NCI-H2107 treated with DMSO at 0.1 percent for 48 hours (cell line): ENCODE measurements around the gene SLC23A2.
"Not testable (repeated sequence)": the region's sequence is repeated elsewhere in the genome, so short reads cannot be mapped to it uniquely, and the experiment has no call there.

Experiments
- DNase-seq: peaks from one replicate; lab custom pipeline; 2025; ENCODE audit not compliant: unreplicated experiment; lab: John Stamatoyannopoulos, UW

The SLC23A2 gene

DNA sequence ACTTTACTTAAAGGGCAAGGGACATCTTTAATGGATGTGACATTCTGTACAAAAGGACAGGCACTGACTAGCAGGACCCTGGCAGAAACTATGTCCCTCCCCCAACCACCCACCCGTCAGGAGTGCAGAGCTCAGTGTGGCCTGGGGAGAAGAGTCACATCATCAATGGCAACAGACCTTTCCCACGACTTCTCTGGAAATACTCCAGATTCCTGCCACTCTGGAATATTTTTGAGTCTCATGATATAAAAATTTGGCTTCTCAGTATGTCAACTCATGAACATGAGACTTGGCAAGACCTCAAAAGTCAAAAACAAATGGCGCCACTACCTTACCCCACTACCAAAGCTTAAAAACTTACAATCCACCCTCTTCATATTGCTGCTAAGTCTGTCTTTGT lies 118.3 kb downstream of the SLC23A2 start:
- no peak for DNase-seq

DNA sequence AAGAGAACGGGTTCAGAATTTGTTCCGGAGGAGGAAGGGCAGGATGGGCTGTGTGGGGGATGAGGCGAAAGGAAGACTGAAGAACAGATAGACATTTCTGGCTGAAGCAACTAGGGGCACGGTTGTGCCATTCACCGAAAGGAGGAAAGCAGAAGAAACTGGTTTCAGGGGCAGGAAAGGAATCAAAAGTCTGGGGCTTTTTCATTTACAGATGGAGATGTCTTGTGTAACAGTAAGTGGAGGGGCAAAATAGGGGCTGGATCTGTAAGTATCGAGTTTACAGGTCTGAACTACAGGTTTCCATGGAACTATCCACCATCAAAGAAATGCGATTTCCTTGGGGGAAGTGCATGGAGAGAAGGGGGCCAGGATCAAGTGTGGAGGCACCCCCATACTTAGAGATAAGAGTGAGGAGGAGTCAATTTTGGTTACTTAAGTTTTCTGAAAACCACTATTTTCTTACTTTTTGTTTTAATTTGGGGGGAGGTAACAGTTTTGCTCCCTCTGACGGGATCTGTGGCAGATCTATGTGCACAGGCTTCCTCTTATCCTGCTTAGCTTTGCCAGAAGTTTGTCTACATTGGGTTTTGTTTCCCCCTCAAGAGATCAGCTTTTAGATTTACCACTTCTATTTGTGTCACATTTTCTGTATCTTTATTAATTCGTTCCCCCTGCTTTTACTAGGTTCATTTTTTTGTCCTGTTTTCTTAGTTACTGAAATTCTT lies 120.1 kb downstream of the SLC23A2 start:
- no peak for DNase-seq

DNA sequence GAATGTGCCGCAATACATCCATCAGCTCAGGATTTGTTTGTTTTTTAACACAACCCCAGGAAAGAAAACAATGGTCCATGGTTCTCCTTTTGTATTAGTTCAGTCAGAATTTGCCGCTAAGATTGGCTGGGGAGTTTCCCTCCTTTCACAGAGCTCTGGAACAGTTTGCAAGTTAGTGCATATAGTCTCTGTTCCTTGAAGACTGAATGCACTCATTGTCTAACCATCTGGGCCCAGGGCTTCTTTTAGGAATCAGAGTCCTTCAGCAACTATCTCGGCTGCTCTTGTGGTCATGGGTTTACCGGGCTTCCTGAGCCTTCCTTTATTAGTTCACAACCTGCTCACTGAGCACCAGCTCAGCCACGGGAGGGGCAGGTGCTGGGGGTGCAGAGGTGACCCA lies 121.3 kb downstream of the SLC23A2 start:
- no peak for DNase-seq

DNA sequence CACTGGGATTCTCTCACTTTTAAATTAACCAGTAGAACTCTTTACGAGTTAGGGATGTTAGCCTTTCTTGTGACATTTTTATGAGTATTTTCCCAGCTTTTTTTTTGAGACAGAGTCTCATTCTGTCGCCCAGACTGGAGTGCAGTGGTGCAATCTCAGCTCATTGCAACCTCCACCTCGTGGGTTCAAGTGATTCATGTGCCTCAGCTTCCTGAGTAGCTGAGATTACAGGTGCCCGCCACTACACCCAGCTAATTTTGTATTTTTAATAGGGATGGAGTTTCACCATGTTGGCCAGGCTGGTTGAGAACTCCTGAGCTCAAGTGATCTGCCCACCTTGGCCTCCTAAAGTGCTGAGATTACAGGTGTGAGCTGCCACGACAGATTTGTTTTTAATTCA lies 123.2 kb downstream of the SLC23A2 start:
- not testable (repeated sequence) for DNase-seq

DNA sequence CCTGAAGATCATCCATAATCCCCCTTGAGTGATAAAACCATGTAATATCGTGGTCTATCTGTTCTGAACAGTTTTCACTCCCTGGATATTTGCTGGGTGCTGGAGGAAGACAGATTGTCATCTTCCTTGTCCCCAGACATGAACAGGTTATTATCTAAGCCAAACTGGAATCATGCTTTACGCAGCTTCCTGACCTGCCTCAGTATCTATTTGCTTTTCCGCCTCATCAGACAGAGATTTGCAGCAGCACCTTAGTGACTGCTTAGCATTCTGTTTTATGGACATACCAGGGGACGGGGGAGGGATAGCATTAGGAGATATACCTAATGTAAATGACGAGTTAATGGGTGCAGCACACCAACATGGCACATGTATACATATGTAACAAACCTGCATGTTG lies 124.6 kb downstream of the SLC23A2 start:
- no peak for DNase-seq

DNA sequence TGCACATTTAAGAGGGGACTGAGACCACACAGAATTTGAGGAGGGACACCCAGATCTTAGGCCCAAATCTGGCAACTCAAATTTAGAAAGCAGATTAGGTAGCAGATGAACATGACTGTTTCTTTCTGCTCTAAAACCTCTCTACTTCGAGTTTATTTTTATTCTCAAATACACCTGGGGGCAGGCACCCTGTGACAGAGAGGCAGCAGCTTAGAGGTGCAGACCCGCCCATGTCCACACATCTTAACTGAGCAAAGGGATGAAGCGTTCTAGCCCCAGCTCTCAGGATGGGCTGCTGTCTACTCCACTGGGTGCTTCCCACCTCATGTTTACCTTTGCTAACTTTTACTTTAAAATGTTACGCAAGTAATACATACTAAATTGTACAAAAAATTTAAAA lies 125.0 kb downstream of the SLC23A2 start:
- no peak for DNase-seq

DNA sequence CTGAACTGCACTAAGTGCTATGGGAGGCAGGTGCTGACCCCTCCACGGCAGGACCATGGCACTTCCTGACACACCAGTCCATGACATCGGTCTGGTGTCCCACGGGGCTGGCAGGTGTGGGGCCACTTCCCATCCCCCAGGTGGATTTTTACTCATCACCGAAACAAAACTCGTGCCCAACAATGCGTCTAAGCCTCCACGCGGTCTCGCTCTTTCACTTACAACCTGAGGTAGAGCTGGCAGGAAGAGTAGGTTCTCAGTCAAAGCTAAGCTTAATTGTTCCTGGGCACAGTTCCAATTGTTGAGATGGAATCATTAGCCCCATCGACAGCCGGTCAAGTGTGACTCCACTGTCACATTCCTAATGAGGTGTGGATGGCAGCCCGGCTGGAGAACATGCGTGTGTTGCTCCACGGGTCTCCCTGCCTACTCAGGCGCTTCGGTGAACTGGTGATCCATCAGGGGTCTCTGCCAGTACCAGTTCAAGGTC lies 125.7 kb downstream of the SLC23A2 start:
- DNase-seq: peak; percentile 83

DNA sequence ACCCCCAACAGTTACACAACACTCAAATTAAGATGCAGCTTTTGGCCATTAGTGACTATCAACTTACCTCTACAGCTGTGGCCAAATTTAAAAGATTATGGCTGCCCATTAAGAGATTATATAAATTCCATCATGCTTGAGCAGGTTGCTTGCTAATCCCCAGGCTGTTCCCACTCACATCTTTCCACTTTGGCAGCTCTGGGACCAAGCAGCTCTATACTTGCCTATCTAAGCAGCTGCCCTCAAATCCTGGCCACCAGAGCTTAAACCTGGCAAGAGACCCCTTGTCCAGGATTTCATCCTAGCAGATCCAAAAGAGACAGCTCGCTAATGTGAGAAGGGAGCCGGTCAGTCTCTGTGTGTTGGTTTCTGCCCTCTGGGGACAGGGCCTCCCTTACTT lies 127.9 kb downstream of the SLC23A2 start:
- DNase-seq: no peak

DNA sequence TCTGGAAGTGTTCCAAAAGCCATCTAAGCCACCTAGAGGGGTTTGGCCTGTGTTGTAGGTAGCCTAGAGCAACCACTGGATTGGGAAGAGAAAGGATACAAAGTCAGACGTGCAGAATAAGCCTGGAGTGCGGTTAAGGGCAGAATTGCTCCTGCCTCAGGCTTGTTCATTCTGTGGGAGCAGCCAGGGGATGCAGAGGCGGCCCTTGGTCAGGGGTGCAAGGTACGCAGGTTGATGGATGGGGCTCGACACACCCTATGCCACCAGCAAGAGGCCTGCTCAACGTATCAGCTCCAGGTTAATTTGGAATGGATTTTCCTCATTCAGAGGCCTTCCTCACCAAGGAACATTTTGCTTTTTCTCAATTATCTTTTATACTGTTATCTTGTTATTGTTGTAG lies 129.8 kb downstream of the SLC23A2 start:
- no peak for DNase-seq

DNA sequence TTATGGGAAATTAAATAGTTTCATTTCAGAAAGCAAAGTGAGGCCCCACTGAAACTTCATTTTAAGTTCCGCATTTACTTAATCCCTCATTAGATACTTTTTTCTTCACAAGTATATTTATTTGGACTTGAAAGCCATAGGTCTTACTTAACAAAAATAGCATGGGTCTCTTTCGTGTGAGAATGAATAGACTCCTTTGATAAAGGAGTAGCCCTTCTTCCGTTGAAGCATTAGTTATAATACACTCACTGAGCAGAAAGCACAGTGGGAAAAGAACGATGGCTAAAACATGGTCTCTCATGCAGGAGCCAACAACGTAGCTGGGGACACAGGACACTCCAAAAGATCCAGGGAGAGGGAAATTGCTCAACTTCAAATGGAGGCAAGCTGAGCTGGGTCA lies 130.4 kb downstream of the SLC23A2 start:
- no peak for DNase-seq

DNA sequence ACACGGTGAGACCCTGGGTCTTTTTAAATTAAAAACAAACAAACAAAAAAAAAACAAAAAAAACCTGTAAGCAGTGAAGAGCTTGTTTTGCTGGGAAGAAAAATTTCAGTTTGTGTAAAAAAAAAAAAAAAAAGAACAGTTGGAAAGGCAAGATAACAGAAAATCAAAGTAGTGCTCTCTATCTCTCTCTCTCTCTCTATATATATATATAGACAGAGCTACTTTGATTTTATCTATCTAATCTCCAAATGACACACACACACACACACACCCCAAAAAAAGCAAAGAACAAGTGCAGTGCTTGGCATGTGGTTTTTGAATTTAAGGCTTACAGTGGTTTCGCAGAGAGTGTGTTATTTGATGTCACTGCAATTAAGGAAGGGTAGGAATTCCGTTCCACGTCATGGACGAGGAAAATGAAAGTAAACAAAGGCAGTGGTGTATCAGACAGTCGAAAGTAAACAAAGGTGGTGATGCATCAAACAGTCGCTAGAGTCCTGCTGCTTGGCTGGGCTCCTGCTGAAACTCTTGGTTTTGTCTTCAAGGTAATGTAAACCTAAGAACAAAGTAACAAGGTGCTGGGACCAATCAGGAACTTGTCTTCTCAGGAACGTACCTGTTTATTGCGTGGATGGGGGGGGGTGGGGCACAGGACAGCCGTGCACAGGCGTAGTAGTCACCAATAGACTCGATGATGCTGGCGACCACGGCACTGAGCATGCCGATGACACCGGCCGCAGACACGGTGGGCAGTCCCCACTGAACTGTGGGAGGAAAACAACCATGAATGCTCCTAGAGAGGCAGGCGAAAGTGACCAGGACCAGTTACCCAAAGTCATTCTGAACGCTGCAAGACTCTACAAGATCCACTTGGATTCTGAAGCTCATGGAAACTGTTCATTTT lies 131.8 kb downstream of the SLC23A2 start:
- peak; percentile 24 for DNase-seq

DNA sequence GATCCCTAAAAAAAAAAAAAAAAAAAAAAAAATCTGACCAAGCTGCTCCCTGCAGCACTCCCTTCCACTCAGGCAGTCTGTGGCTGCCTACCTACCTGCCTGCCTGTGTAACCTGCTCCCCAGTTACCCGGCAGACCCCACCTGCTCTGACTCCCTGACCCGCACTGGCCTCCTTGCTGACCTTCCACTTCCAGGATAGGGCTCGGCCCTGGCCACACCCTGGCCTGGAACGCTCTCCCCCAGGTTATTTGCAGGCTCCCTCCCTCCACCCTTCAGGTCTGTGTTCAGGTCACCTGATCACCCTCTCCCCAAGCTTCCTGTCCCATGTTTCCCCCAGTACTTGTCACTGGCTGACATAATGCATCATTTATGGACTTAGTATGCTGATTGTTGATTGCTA lies 134.3 kb downstream of the SLC23A2 start:
- no peak for DNase-seq

DNA sequence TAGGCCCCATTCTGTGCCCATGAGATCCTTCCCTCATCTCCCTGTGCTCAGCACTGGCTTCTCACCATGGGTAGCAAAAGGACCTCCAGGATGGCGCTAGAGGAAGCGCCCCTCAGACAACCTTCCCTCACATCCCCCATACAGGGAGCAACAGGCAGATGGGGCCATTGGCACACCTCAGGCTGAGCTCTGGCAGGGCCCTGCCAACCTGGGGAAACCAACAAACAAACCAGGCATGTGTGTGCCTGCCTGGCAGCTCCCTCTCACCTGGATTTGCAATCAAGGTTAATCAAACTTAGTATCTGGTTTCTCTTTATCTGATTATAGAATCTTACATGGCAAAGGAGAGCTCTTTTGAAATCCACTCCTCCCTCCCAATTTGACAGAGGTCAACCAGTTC lies 134.9 kb downstream of the SLC23A2 start:
- DNase-seq: no peak

DNA sequence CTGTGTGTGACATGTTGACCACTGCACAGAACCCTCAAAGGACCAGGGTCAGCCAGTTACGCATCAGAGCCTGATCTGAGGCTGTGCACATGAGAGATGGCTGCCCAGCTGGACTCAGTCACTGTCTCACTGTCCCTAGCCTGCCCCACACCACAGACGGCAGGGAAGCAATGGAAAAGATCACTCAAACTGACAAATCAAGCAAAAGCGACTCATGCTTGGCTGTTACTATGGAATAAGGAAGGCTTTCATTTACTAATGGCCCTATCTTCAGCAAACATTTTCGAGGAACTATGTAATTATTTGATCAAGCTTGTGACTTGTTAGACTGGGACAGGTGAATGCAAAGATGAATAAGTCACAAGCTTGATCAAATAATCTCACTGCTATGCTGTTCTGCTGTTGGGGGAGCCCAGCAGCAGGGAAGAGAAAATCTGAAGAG lies 137.0 kb downstream of the SLC23A2 start:
- no peak for DNase-seq

DNA sequence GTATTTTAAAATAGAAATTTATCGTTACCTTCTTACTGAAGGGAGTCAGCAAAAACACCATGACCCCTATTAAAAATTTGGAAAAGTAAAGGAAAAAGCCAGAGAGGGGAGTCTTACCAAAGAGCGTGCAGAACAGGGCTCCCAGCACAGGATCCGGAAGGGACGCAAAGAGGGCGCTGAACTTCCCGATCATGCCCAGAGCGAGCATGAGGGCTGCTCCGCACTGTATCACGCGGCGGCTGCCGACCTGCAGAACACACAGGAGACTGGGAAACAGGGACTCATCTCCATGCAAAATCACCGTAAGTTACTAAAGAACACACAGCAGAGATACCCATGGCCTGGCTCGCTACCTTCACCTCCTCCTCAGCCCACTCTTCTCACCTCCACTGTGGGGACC lies 138.6 kb downstream of the SLC23A2 start:
- no peak for DNase-seq

DNA sequence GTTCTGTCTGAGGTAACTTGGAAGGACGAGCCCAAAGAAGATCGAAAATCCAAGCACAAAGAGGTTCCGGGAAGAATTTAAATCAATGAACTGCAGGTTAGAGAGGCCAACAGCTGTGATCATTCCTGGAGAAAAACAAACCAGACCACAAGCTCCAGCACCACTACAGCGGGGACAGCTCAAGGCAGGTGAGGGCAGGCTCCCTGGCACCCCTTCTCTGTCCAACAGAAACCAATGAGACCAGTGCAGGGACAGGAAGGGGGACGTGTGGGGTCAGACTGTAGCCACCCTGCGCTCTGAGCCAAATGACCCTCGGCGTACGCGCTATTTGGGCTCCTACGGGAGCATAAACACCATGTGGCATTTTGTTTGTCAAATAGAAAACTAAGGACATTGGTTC lies 139.3 kb downstream of the SLC23A2 start:
- DNase-seq: no peak

DNA sequence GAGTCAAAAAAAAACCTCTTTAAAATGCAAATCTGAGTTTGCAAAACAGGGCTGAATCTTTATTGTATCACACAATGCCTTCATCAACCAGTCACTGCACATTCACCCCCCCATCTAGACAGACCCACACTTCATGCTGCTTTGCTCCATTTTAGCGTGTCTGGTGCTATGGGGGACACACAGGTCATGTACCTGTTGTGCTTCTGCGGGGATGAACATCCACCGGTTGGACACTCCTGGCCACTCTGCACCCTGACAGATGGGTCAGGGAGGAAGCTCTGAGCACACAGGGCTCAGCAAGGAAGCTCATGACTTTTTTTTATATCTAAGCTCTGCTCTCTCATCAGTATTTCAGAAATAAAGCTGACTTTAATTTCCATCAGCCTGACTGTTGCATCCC lies 143.3 kb downstream of the SLC23A2 start:
- no peak for DNase-seq

DNA sequence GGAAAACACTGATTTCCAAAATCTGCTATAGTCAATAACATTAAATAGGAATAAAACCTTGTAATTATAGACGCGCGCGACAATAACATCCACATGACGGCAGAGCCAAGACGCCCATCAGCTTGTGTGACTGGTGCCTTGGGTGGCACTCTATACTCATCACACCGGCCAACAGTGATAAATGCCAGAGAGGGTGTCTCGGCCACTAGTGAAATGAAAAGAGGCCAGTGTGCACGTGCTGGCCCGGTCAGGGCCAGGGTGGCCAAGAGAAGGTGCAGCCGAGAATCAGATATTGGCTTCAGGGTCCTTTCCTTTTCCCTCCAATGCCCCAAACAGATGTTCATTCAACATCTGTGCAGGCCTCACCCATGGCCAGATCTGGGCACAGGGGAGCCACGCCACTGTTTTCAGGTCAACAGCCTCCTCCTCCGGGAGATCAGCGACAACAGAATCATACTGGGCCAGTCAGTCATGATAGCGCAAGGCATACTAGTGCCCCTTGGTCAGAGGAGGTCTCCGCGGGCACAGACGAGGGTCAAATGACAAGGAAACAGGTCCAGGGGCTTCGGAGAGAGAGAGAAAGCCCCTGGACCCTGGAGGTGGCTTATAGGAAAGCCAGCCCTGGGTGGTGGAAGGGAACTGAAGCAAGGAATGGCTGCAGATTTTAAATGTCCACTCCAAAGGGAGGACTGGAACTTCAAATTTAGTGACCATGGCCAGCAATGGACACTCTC lies 145.1 kb downstream of the SLC23A2 start:
- no peak for DNase-seq

DNA sequence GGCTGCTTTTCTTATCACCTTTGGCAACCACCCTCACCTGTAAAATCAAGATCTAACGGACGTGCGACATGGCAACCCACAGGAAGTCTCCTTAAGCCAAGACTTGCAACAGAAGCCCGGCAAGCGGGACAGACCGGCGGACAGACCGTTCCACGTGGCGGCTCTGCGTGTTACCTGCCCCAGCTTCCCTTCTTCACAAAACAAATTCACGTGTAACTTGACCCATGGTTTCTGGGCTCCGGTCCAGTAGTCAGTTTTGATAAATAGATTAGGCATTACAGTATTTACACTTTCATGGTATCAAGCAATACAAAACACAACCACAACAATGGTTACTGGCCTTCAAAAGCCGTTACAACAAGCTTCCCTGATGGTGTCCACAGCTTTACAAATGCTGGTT lies 145.8 kb downstream of the SLC23A2 start:
- DNase-seq: no peak

DNA sequence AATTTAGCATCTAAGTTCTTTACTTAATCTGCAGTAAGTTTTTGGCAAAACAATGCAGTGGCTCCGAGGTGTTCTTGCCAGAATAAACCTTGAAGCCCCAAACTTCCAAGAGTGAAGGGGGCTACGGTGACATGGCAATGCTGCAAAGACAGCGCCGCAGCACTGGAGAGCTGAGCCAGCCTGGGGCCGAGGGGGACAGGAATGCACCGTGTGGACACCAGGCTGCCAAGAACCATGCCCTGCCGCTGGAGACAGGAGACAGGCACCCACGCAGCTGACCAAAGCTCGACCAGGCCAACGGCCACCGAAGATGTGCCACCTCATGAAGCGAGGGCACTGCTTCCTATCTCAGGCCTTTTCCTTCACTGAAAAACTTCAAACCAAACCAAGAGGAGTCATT lies 146.2 kb downstream of the SLC23A2 start:
- no peak for DNase-seq

DNA sequence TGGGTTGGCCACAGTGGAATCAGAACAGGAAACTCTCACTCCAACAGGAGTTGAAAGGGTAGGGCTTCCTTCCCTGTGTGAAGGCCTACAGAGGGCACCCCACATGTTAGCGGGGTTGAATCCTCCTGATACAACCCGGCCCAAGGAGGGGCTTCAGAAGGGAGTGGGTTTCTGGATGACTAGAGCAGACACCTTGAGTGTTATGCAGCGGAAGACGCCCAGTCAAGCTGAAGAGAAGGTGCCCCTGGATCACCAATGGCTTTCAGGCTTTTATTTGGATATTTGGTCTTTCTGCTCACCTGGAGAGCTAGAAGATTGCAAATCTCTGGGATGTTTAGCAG lies 146.8 kb downstream of the SLC23A2 start:
- no peak for DNase-seq
